ENCODE data around the gene KRT2.

The KRT2 gene

DNA sequence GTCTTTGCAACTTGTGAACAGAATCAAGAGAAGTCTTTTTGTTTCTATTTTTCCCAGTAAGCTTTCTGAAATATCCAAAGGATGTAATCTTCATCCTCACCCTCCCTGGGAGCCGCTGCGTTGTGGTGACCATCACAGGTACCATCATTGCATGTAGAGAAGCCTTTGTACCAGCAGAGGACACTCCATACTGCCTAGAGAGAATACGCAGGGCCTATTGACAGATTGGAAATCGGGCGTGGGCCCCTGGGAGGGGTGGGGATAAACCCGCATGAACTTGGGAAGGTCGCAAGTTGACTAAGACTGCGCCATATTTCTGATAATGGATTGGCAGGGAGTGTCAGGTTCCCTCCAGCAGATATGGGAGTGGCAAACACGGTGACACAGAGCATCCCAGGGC, 15.5 kb upstream of the KRT2 start:
- DNase-seq (ENCODE audit: low read depth in 1 of 2, low spot score in 1 of 2) = no peak

DNA sequence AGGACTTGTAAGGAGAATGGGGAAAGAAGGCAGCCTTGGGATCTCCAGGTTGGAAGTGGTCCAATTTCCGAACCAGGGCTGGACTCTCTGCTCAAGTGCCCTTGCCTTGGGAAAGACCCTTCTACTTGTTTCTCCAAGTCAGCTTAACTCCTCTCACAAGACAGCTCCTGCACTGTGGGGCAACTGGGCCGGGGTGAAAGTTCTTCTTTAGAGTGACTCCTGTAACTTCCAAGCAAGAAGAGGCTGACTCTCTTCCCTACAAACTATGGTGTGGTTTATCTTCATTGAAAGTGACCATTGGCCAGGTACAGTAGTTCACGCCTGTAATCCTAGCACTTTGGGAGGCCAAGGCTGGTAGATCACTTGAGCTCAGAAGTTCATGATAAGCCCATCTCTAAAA, 14.5 kb upstream of the KRT2 start:
- no peak for DNase-seq (ENCODE audit: low read depth in 1 of 2, low spot score in 1 of 2)

DNA sequence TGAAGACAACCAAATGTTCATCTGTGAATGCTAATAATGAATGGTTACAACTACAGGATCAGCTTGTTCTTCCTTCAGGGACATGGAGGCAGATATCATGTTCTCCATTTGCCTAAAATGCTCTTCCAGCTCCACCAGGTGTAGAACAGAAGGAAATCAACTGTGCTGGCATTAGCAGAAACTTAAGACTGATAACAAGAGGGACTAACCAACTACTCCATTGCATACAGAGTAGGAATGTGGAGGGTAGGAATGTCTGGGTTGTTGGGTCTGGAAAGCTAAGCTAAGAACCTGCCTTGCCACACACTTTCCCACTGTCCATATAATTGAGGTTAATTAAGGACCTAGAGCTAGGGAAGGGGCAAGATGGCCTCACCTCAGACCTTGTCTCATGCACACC, 11.4 kb upstream of the KRT2 start:
- no peak for DNase-seq (ENCODE audit: low read depth in 1 of 2, low spot score in 1 of 2)

DNA sequence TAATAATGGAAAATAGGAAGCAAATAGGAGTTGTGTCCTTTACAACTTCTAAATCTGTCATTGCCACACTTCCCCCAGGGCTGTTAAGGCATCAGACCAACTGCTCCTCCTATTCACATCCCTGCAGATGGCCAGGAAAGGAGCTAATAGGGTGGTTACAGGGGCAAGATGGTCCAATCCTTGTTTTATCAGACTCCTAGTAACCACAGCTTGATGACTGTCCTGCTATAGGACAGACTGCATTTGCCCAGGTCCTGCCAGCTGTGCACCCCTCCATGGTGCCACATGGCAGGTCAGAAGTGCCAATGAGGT, 10.9 kb upstream of the KRT2 start:
- no peak for DNase-seq (ENCODE audit: low read depth in 1 of 2, low spot score in 1 of 2)

DNA sequence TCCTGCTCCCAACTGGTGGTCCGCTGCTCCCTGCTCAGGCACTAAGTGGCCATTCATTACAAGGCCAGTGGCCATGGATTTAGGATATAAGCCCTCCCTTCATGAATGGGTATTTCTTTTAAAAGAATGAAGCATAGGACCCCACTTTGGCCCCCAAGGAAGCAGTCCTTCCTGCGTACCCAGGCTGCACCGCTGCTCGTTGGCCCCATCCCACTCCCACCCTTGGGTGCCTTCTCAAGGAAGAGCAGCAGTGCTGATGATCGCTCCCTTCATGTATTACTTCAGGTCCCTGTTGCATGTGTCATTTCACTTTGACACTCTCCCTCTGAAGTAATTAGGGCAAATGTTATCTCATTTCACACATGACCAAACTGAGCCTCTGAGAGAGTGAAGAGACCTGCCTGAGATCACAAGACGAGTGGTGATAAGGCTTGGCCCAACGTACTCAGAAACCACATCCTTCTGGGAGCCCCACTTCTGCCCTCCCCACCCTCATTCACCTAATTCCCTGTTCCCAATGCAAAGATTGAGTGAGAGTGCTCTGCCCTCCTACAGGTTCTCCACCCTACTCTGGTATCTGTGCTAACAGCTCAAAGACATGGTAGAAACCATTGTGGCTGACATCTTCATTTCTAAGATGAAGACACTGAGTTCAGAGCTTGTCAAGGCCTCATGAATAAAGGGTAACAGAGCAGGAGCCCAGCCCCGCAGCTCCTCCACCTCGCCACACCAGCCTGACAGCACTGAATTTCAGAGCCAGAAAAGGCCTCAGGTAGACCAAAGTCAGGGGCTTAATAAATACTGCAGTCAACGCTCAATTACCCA, 10.3 kb upstream of the KRT2 start:
- no peak for DNase-seq (ENCODE audit: low read depth in 1 of 2, low spot score in 1 of 2)

DNA sequence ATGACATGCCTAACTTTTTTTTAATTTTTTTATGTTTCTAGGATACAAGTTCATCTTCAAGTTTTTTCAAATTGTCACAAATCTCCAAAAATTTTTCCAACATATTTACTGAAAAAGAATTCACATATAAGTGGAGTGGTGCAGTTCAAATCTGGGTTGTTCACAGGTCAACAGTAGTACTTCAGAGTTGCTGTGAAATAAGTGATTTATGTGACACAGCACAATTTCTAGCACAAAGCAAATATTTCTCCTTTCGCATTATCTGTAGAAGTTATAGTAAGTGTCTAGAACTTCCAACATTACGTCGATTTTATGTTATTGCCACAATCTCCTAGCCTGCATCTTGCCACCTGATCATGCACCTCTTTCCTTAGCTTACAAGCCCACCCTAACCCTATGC, 9.7 kb upstream of the KRT2 start:
- DNase-seq (ENCODE audit: low read depth in 1 of 2, low spot score in 1 of 2) = no peak

DNA sequence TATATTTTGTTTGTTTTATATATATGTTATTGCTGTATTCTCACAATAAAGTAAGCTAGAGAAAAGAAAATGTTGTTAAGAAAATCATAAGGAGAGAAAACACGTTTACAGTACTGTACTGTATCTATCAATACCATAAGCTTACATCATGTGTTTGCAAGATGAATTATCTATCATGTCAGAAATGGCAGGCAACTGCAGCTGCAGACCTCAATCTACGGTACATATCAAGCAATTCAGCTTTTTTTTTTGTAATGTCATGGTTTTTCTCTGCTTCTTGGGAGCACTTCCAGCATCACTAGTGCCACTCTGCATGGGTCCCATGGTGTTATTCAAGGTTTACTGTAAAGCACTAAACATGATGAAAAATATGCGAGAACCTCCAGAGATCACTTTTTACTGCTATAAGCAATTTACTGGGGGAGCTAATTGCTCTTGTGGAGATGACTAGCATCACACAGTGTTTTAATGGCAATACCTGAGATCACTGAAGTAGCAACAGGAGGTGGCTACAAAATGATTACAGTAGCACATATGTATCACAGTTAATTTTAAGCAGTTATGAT, 9.0 kb upstream of the KRT2 start:
- DNase-seq (ENCODE audit: low read depth in 1 of 2, low spot score in 1 of 2) = no peak

DNA sequence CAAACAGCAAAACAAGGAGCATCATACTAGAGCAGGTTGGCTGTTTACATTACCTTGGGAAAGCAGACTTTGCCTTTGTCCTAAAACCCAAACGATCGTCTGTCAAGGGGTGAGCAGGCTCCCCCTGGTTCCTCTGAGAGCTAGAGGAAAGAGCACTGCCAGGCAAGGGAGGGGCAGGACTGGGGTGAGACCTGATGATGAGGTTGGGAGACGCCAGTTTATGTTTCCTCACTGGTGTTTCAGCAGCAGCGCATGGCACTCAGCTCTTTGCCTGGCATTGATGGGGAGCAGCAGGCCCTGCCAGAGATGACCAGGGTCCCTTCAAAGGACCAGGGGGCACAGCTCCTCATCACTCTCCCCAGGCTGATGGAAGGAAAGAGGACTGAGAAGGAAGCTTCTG, 7.9 kb upstream of the KRT2 start:
- DNase-seq (ENCODE audit: low read depth in 1 of 2, low spot score in 1 of 2) = no peak

DNA sequence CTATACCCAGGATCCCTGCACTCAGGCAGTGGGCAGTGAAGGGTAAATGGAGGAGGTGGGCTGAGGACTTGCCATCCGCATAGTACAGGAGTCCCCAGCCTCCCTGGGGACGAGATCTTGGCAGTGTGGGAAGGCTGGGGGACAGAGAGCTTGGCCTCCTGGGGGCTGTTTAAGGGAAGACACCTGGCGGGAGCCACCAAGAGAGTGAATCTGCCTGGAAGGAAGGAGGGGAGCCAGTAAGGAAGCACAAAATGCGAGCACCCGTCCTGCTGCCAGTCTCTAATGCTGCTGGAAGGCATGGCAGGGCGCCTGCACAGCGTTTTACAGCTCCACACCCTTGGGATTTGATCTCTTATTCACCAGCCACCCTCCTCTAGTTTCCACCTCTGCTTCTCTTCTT, 7.4 kb upstream of the KRT2 start:
- DNase-seq (ENCODE audit: low read depth in 1 of 2, low spot score in 1 of 2) = no peak

DNA sequence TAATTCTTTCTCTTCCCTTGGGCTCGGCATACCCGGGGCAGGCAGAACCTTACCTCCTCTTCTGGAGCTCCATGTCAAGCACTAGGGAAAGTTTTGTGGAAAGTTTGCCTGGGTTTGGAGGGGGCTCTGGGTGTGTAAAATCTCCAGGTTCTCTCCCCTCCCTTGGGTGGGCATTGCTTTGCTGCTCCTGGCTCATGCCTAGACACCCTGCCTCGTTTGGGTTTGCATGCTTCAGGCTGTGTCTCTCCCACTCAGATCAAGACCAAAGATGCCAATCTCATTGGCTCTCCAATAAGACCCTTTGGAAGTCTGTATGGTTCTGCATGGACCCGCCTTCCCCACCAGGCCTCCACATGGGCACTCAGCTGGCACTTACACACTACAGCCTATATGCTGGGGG, 6.2 kb upstream of the KRT2 start:
- no peak for DNase-seq (ENCODE audit: low read depth in 1 of 2, low spot score in 1 of 2)

DNA sequence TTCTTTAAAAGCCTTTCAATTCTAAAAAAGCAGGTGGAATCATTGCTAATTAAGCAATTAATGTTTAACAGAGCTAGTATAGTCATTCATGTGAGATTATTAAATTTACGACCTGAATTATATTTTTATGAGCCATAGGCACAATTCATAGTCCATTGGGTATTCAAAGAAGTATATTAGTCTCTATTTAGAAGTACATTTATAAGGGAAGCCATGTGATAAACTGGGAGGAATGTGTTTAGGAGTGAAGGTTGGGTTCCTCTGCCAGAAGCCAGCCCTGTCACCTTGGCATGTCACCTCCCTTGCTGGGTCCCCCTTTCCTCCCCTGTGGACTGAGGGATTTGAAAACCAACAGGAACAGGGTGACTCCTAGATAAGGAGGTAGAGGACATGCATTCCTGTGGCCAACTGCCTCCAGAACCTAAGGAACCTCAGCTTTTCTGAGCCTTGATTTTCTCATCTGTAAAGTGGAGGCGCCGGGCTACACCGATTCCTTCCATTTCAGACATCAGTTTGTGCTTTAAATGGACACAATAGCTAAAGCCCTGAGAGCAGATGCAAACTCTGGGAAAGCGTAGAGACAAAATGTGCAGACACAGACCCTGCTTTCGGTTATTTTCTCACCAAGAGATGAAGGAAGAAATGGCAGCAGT, 5.4 kb upstream of the KRT2 start:
- no peak for DNase-seq (ENCODE audit: low read depth in 1 of 2, low spot score in 1 of 2)

DNA sequence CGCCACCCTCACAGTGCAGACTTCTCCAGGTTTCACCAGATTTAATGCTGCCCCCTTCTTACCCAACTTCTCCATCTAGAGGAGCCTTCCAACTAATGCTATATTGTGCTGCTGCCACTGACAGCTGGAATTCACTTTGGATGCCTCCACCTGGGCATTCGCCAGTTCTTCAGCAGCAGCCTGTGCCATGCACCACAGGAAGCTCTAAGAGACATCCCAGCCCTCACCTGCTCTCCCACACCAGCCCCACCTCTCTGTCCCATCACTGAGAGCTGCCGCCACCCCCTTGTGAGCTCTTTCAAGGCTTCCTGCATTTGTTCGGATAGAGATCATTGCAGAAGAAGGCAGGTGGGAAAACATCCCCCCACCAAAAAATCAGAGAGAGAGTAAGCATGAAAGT, 4.6 kb upstream of the KRT2 start:
- no peak for DNase-seq (ENCODE audit: low read depth in 1 of 2, low spot score in 1 of 2)

DNA sequence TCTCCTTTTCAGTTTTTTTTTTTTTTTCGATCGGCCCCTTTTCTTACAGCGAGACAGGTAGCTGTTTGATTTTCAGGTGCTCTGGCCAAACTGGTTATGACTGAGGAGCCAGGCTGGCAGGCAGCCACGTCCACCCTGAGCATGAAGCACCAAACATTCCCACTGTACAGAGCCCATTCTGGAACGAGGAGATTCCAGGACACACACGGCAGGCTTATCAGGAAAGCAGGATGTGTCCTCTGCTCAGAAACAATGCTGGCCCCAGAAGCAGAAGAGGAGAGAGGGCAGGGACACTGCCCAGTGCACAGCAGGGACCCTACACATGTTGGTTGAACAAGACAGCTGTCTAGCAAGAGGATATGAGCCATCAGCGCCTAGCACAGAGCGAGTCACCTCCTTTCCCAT, 3.7 kb upstream of the KRT2 start:
- DNase-seq (ENCODE audit: low read depth in 1 of 2, low spot score in 1 of 2) = no peak

DNA sequence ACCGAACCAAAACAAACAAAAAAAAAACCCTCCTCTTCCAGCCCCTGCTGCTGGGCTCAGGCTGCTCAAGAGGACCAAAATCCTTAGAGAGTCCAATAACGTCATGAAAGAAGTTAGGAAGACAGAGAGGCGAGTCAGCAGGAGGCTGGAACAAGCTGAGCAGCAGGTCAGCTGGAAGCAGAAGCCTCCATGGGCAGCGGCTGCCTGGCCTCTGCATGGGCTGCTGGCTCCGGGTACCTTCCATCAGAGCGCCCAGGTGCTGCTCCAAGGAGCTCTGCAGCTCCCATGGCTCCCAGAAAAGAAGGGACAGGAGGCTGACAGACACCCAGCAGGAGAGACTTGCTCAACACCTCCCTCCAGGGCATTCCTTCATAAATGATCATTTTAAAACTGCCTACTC, 3.2 kb upstream of the KRT2 start:
- no peak for DNase-seq (ENCODE audit: low read depth in 1 of 2, low spot score in 1 of 2)

DNA sequence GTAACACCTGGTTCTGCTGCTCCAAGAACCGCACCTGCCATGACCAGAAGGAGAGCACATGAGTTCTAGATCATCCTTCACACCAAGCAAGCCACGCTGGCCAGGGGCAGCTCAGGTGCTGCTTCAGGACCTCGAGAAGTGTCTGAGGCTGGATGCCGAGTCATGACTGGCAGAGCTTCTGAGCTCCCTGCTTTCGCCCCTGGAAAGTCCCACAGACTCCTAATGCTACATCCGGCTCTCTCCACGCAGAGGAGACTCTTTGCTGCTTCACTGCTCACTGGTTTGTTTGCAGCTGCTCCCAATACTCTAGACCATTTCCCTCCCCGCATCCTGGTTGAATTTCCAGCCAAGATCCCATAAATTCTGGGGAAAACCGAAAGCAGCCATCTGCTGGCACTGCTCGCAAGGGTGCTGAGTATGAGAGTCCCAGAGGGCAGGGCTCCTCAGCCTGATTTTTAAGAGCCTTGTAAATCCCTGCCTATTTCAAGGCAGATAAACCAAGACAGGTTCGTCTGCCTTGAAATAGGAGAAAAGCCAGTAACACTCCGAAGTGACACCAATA, 1.4 kb downstream of the KRT2 start:
- no peak for DNase-seq (ENCODE audit: low read depth in 1 of 2, low spot score in 1 of 2)

DNA sequence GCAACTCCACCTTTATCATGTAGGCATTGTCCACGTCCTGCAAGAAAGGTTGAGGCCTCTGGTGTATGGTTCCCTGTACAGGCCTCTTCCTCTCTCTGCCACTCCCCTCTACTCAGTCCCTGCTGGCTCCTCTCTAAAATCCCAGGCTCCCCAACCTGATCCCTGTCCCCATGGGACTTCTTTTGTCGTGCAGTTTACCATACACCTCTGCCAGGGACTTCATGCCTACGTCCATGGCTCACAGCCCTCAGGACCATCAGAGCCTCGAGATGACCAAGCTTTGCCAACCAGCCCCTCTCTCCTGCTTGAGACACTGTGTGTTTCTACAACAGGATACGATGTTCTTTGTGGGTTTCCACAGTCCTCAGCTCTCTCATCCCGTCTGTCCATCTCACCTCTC, 2.9 kb downstream of the KRT2 start:
- no peak for DNase-seq (ENCODE audit: low read depth in 1 of 2, low spot score in 1 of 2)

DNA sequence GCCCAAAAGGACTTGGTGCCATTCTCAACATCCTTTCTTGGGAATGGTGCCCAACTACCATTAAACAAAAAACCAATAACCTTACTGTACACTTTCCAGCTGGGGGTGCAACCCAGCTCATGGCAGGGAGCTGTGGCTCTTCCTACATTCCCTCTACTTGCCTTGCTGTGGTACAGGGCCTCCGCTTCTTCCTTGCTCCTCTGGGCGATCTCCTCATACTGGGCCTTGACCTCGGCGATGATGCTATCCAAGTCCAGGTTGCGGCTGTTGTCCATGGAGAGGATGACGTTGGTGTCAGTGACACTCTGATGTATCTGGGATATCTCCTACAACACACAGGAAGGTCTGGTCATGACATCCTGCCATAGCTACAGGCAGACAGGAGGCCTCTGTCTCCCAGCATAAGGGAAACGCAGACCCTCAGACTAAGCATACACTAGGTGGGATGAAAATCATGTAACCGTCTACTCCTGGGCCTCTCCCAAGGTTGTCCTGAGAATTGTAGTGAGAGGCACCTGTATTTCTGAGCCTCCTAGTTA, 3.9 kb downstream of the KRT2 start:
- no peak for DNase-seq (ENCODE audit: low read depth in 1 of 2, low spot score in 1 of 2)

DNA sequence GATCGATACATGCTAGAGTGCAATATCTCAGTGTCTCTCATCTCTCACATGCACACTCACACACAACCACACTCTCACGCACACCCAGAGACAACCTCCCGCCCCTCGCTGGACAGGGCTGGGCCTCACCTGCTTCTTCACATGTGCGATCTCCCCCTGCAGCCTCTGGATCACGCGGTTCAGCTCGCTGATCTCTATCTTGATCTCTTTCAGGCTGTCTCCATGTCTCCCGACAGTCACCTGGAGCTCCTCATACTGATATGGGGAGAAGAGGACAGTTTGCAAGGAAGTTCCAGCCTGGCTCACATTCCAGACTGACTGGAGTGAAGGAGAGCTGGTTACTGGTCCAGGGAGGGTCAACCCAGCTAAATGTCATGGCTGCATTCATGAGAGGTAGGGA, 4.4 kb downstream of the KRT2 start:
- DNase-seq (ENCODE audit: low read depth in 1 of 2, low spot score in 1 of 2) = no peak

DNA sequence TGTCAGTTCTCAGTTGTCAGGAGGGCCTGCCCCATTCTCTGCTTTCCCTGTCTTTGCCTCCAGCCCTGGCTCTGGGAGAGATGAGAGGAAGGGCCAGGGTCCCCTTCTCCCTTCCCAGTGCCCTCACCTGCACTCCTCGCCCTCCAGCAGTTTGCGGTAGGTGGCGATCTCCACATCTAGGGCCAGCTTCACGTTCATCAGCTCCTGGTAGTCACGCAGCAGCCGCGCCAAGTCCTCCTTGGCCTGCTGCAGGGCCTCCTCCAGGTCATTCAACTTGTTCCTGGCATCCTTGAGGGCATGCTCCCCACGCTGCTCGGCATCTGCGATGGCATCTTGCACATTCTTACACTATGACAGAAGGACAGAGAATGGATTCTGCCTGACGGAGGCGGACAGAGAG, 5.4 kb downstream of the KRT2 start:
- DNase-seq (ENCODE audit: low read depth in 1 of 2, low spot score in 1 of 2) = no peak

DNA sequence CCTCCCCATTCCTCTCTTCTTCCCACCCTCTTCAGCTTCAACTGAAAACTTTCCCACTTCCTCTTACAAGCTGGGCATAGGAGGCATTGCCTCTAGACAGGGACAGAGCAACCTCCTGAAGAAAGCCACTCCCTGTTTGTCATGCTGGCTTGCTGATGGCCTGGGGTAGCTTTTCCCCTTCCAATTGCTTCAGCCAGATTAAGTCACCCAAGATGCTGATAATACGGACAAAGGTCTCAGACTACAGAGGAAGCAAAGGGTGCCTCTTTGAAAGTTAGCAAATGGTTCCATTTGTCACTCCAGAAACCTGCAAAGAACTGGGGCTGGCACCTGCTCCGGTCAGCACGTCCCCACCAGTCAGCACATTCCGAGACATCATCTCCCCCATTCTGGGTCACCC, 6.0 kb downstream of the KRT2 start:
- no peak for DNase-seq (ENCODE audit: low read depth in 1 of 2, low spot score in 1 of 2)

DNA sequence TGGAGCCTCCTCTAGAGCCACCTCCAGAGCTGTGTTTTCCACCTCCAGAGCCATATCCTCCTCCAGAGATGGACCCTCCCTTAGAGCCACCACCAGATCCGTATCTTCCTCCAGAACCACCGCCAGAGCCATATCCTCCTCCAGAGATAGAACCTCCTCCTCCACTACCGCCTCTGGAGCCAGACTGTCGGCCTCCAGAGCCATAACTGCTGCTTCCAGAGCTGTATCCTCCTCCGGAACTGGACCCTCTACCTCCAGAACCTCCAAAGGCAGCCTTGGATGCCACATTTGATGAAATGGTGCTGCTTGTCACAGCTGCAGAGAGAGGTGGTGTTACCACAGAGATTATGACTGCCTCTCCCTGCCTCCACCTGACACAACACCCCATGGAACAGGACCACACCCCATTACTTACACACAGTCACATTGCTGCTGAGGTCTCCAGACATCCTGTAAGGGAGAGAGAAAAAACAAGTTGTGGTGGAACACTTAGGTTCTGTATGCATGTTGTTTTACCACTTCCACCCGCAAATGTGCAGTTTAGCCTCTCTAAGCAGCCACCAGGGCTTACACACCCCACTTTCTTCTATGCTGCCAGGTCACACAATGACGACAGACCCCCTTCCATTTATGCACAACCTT, 6.8 kb downstream of the KRT2 start:
- DNase-seq (ENCODE audit: low read depth in 1 of 2, low spot score in 1 of 2) = peak in 1 of 2 donors; percentile 12

DNA sequence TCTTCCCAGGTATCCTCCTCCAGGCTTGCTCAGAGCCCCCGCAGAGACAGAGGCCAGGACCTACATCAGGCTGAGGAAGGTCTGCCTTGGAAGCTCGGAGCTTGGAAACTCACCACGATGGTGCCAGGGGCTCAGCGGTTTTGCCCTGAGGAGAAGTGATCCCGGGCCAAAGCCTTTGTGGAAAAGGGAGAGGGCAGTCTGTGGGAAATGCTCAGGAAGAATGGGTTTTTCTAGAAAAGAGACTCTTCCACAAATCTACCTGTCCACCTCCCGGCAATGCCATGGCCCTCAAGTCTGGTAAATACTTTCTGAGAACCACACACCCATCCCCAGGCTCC, 8.0 kb downstream of the KRT2 start:
- no peak for DNase-seq (ENCODE audit: low read depth in 1 of 2, low spot score in 1 of 2)
